RWPE2 (cell line): ENCODE data around the gene BMAL1.

Source experiments
- ATAC-seq: fragments of 200-7000 bp; cut with Tn5 transposase; 3 replicates; pipeline ENCODE4 v1.9.1; 2021; ENCODE audit warnings: low read depth
- DNase-seq: peaks from one replicate; pipeline ENCODE4 v3.0.0-alpha.2; 2020; ENCODE audit warnings: low spot score
- H3K27ac ChIP-seq: fragments of 450-650 bp; 2 replicates; pipeline ENCODE4 v1.5.1; 2017; ENCODE audit warnings: mild to moderate bottlenecking; ENCODE audit not compliant: poor library complexity, severe bottlenecking
- H3K27me3 ChIP-seq: fragments of 250-450 bp; sonication (Bioruptor Pico); 2 replicates; pipeline ENCODE4 v1.5.1; 2021; ENCODE audit warnings: mild to moderate bottlenecking, moderate library complexity; ENCODE audit not compliant: insufficient read depth, poor library complexity, severe bottlenecking
- H3K36me3 ChIP-seq: fragments of 250-450 bp; sonication (Bioruptor Pico); 2 replicates; pipeline ENCODE4 v1.5.1; 2020; ENCODE audit warnings: low read depth, mild to moderate bottlenecking, moderate library complexity
- H3K4me1 ChIP-seq: fragments of 250-450 bp; sonication (Bioruptor Pico); 2 replicates; pipeline ENCODE4 v1.5.1; 2021; ENCODE audit warnings: mild to moderate bottlenecking, moderate library complexity; ENCODE audit not compliant: insufficient read depth, poor library complexity, severe bottlenecking
- H3K4me3 ChIP-seq: fragments of 250-450 bp; sonication (Bioruptor Pico); 2 replicates; pipeline ENCODE4 v1.5.1; 2021; ENCODE audit warnings: mild to moderate bottlenecking, moderate library complexity; ENCODE audit not compliant: severe bottlenecking
- H3K9me3 ChIP-seq: fragments of 250-450 bp; sonication (Bioruptor Pico); 2 replicates; pipeline ENCODE4 v1.5.1; 2021; ENCODE audit warnings: mild to moderate bottlenecking, moderate library complexity; ENCODE audit not compliant: severe bottlenecking
- TF ChIP-seq, protein P1 (sequence below): fragments of 450-650 bp; IDR thresholded peaks from one replicate; pipeline ENCODE4 v1.5.1; 2017; ENCODE audit warnings: mild to moderate bottlenecking, moderate library complexity; ENCODE audit not compliant: poor library complexity, severe bottlenecking

BMAL1 gene

DNA sequence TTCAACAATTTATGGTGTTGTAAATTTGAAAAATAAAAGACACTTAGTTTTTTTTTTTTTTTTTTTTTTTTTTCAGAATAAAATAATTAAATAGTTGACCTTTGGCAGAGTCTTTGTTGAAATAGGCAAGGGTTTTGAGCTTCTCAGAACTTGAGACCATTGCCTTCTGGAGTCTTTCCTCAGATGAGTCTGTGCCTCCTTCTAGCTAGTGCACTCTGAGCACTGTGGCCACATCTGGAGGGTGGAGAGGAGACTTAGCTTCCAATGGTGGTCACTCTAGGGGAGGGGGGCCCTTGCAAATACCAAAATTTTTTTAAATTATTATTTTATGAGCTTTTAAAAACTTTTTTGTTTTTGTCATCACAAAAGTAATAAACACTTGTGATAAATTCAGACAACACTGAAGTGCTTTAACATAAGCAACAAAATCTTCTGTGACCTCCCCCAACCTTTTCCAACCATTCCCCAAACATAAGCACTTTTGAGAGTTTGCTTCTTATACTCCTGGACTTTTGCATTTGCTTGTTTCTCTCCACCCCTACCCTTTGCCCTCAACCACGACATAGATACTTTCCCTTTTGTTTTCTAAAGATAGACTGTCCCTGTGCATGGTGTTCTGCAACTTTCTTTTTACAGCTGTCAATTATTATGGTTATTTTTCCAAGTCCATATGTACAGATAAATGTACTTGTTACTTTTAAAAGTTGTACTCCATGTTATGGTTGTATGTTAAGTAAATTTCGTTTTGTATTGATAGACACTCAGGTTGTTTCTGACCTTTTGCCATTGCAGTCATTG, 41.1 kb downstream of the BMAL1 start:
- Histone ChIP-seq H3K27me3 (no peaks in the 10 kb centered on the region), H3K4me1 (peaks cover 9% of the 10 kb centered on the region), H3K9me3 (no peaks in the 10 kb centered on the region), H3K36me3 (no peaks in the 10 kb centered on the region), H3K27ac (no peak overlapping the region), H3K4me3 (no peak overlapping the region)
- ATAC-seq (no peak), DNase-seq (no peak)
- TF ChIP-seq, protein P1, sequence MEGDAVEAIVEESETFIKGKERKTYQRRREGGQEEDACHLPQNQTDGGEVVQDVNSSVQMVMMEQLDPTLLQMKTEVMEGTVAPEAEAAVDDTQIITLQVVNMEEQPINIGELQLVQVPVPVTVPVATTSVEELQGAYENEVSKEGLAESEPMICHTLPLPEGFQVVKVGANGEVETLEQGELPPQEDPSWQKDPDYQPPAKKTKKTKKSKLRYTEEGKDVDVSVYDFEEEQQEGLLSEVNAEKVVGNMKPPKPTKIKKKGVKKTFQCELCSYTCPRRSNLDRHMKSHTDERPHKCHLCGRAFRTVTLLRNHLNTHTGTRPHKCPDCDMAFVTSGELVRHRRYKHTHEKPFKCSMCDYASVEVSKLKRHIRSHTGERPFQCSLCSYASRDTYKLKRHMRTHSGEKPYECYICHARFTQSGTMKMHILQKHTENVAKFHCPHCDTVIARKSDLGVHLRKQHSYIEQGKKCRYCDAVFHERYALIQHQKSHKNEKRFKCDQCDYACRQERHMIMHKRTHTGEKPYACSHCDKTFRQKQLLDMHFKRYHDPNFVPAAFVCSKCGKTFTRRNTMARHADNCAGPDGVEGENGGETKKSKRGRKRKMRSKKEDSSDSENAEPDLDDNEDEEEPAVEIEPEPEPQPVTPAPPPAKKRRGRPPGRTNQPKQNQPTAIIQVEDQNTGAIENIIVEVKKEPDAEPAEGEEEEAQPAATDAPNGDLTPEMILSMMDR, result no peak

GRCh38 chr11:13320688-13321087, 43.1 kb downstream of the BMAL1 start:
- ATAC-seq (no peak), DNase-seq (no peak)
- H3K27me3 ChIP-seq, result no peaks in the 10 kb centered on the region
- peaks cover 9% of the 10 kb centered on the region for H3K4me1 ChIP-seq
- H3K36me3 ChIP-seq, result 0 out of 2 replicates have a peak, but pooled peaks cover 3% of the 10 kb centered on the region
- TF ChIP-seq, protein P1, result no peak
- no peaks in the 10 kb centered on the region for H3K9me3 ChIP-seq
- H3K4me3 ChIP-seq, result no peak overlapping the region
- no peak overlapping the region for H3K27ac ChIP-seq

DNA sequence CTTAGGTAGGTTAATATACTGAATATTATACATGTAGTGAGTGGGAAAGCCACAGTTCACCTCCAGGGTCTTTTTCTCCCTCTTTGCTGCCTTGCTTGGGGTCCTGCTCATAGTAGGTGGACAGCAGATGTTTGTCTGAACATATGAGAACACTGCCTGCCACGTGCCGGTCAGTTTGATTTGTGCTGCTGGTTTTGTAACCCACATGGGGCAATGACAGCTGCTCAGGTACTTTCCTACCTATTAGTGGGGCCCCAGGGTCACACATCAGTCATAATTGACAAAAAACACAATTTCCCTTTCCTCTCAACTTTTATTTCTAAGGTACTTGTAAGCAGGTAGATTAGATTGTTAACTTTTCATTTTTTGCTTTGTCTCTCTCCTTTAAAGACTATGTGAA, 43.8 kb downstream of the BMAL1 start:
- Histone ChIP-seq H3K9me3 (no peaks in the 10 kb centered on the region), H3K27ac (no peak overlapping the region), H3K4me1 (peaks cover 6% of the 10 kb centered on the region), H3K27me3 (no peaks in the 10 kb centered on the region), H3K36me3 (0 out of 2 replicates have a peak, but pooled peaks cover 3% of the 10 kb centered on the region), H3K4me3 (no peak overlapping the region)
- ATAC-seq (no peak), DNase-seq (no peak)
- TF ChIP-seq, protein P1, result no peak

DNA sequence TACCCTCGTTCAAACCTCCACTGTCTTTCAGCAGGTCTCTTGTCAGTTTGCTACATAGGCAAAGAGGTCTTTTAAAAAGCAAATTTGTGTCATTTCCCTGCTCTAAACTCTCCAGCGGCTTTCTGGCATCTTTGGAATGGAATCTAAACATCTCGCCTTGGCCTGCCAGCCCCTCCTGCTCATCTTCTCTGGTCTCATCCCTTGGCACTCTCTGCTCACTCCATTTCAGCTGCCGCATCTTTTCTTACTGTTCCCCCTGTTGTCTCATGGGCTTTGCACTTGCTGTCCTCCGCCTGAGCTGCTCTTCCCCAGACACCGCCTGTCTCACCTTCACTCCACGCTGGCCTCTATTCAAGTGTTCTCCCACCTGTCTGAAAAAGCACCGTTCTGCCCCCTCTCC, 46.6 kb downstream of the BMAL1 start:
- Histone ChIP-seq H3K4me1 (peaks cover under 1% of the 10 kb centered on the region), H3K27ac (no peak overlapping the region), H3K9me3 (no peaks in the 10 kb centered on the region), H3K27me3 (no peaks in the 10 kb centered on the region), H3K36me3 (0 out of 2 replicates have a peak, but pooled peaks cover 3% of the 10 kb centered on the region), H3K4me3 (no peak overlapping the region)
- TF ChIP-seq, protein P1, result no peak
- ATAC-seq (no peak), DNase-seq (no peak)

GRCh38 chr11:13324709-13325108, 47.1 kb downstream of the BMAL1 start:
- no peak overlapping the region for H3K27ac ChIP-seq
- H3K36me3 ChIP-seq, result 0 out of 2 replicates have a peak, but pooled peaks cover 3% of the 10 kb centered on the region
- ATAC-seq, result no peak
- no peak for DNase-seq
- no peaks in the 10 kb centered on the region for H3K9me3 ChIP-seq
- peaks cover 6% of the 10 kb centered on the region for H3K4me1 ChIP-seq
- H3K4me3 ChIP-seq, result no peak overlapping the region
- no peaks in the 10 kb centered on the region for H3K27me3 ChIP-seq
- TF ChIP-seq, protein P1, result no peak
